SK-N-MC (cell line): ENCODE results near the gene HOMER2.

Source experiments
- DNase-seq: peaks from one replicate; pipeline ENCODE4 v3.0.0-alpha.2; 2011; ENCODE audit warnings: low read depth, low spot score
- H3K27ac ChIP-seq: fragments of 200-600 bp; sonication (generic); 2 replicates; pipeline ENCODE4 v1.5.1; 2016; ENCODE audit warnings: mixed run types
- H3K36me3 ChIP-seq: fragments of 200-600 bp; sonication (generic); 2 replicates; pipeline ENCODE4 v1.6.1; 2017; ENCODE audit warnings: antibody characterized with exemption, low read length, mixed read lengths; ENCODE audit not compliant: insufficient read depth
- H3K4me3 ChIP-seq: fragments of 200-600 bp; sonication (generic); 2 replicates; pipeline ENCODE4 v1.5.1; 2016
- H3K9ac ChIP-seq: fragments of 200-600 bp; sonication (generic); 2 replicates; pipeline ENCODE4 v1.8.0; 2017; ENCODE audit warnings: mixed run types, mixed read lengths; ENCODE audit not compliant: insufficient read length
- H3K9me3 ChIP-seq: fragments of 200-600 bp; sonication (generic); 2 replicates; pipeline ENCODE4 v1.6.1; 2017; ENCODE audit warnings: low read depth, mild to moderate bottlenecking, antibody characterized with exemption, low read length, moderate library complexity, mixed read lengths
- EZH2 ChIP-seq: fragments of 200-600 bp; sonication (generic); IDR thresholded peaks from one replicate; pipeline ENCODE4 v1.6.1; 2017; ENCODE audit warnings: antibody characterized with exemption
- FOXP2 ChIP-seq: optimal IDR thresholded peaks from 2 replicates; pipeline ENCODE3; 2011; ENCODE audit warnings: mild to moderate bottlenecking, moderate library complexity; ENCODE audit not compliant: insufficient read depth; ENCODE audit errors: extremely low read length, control extremely low read depth
- POLR2AphosphoS5 ChIP-seq: IDR thresholded peaks from 2 replicates; pipeline ENCODE4 v1.6.1; 2012; ENCODE audit warnings: mild to moderate bottlenecking, low read depth, low read length, borderline replicate concordance

Gene HOMER2

DNA sequence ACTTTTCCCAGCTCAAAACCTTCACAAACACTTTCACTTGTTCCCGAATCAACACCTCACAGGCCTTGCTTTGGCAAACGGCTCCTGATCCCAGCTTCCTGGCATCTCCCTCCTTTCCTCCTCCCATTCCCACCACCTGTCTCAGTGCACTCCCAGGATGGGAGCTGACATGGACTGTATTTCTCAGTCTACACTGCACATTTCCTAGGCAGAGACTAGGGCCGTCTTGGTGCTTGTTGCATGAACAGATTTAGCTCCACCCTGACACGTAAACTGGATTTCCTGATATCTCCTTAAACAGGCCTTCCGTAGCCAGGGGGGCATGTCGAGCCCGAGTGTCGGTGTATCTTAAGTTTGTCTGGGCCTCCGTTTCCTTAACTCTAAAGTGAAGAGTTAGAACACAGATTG is 143.9 kb downstream of the HOMER2 start:
- H3K4me3 ChIP-seq: no peak overlapping the region
- no peak overlapping the region for H3K27ac ChIP-seq
- TF ChIP-seq POLR2AphosphoS5 (no peak), EZH2 (no peak), FOXP2 (no peak)
- DNase-seq: no peak
- peaks cover 2% of the 10 kb centered on the region; the same call in 1 of the 2 replicates for H3K36me3 ChIP-seq
- no peaks in the 10 kb centered on the region for H3K9me3 ChIP-seq
- no peak overlapping the region for H3K9ac ChIP-seq

DNA sequence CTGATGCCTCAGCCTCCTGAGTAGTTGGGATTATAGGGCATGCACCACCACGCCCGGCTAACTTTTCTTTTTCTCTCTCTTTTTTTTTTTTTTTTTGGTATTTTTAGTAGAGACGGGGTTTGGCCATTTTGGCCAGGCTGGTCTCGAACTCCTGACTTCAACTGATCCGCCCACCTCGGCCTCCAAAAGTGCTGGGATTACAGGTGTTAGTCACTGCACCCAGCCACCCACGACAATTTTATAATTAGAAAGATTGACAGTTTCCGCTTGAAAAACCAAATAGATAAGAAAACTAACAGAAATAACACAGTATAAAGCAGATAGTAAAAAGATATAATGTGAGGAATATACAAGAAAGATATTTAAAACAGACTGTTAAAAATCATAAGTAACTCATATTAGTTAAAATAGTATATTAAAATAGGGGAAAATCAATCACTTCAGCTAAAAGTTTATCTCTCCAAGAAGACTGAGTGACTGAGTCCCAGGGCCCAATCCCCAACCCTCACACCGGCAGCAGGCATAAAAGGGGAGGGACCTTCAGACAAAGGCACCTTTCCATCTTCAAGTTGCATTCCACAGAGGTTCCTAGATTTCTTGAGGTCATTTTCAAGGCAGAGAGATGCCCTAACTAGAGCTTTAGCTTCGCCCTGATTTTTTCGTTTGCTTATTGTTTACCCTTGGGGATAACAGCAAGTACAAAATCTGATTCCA is 144.4 kb downstream of the HOMER2 start:
- Histone ChIP-seq H3K9me3 (no peaks in the 10 kb centered on the region), H3K4me3 (no peak overlapping the region), H3K27ac (no peak overlapping the region), H3K36me3 (no peaks in the 10 kb centered on the region), H3K9ac (no peak overlapping the region)
- DNase-seq: no peak
- TF ChIP-seq FOXP2 (no peak), EZH2 (no peak), POLR2AphosphoS5 (no peak)

DNA sequence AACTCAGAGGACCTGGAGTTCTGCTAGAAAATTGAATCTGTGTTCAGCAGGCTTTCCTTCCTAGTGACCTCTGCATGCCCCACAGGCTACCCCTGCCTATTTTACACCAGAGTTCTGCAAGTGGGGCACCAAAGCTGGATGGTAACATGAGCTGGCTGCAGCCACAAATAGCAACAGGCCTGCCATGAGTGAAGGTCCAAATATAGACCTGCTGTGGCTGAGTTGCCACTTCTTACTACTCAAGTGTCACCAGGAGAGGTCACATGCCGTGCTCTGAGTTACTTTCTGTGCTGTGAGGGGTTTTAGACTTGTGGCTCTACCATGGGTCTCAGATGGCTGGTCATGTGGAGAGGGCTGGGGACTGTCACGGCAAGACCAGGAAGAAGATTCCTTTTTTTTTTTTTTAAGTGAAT is 146.5 kb downstream of the HOMER2 start, which contains the start of gene FSD2:
FSD2 (minus strand) TSS at position 76 of the 413 bp plus-strand sequence. CDS start 18,679 bp downstream, outside the sequence.
- Histone ChIP-seq H3K27ac (no peak within 1 kb of the TSS), H3K9me3 (no peaks in the 10 kb centered on the region), H3K9ac (no peak within 1 kb of the TSS), H3K36me3 (no peaks in the 10 kb centered on the region), H3K4me3 (no peak within 1 kb of the TSS)
- no peak for DNase-seq
- no peak for TF ChIP-seq POLR2AphosphoS5
- TF ChIP-seq EZH2: no peak
- no peak for TF ChIP-seq FOXP2

DNA sequence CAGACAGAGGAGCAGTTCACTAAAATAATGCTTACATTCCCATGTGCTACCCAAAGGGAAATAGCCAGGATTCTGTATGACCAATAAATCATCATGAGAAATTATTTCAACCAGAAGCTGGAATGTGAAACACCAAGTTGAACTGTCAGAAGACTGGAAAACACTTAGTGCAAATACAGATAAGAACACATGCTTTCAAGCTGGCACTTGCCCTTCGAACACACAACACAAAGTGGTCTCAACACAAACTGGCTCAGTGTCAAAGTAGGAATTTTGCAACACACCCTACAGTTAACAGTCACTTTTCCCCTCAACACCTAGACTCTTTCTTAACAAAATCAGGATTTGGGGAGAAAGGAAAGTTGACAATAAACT is 148.0 kb downstream of the HOMER2 start:
- no peak for DNase-seq
- Histone ChIP-seq H3K4me3 (no peak overlapping the region), H3K27ac (no peak overlapping the region), H3K9me3 (no peaks in the 10 kb centered on the region), H3K36me3 (no peaks in the 10 kb centered on the region), H3K9ac (no peak overlapping the region)
- TF ChIP-seq FOXP2 (no peak), POLR2AphosphoS5 (no peak), EZH2 (no peak)

DNA sequence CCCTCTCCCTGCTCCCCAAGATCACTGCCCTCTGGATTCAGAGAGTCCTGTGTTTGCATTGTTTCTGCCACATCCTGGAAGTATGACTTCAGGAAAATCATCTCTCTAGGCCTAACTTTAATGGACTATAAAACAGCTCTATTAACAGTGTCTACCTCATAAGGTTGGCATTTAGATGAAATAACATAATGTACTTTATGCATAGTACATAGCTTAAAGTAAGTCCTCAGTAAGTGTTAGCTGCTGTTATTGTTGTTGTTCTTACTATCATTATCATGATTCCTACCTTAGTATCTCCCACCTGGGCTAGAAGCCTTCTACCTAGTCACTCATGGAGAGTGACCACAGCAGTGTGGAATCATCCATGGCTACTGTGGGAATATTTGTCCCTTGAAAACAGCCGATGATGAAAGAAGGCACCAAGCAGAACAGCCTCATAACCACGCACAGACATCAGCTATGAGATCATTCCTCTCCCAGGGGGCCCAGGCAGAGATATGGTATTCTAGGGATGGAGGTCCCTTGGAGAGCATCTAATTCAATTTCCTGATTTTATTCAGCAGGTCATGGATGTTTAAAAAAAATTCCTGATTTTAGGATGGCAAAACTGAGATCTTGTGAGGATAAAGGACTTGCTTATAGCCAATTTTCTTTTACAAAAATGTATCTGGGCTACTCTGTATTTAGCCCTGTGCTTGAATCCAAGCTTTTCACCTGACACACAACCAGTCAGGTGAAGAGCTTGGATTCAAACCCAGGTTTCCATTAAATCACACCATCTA is 148.5 kb downstream of the HOMER2 start:
- Histone ChIP-seq H3K36me3 (no peaks in the 10 kb centered on the region), H3K9me3 (no peaks in the 10 kb centered on the region), H3K4me3 (no peak overlapping the region), H3K27ac (no peak overlapping the region), H3K9ac (no peak overlapping the region)
- no peak for DNase-seq
- TF ChIP-seq POLR2AphosphoS5 (no peak), FOXP2 (no peak), EZH2 (no peak)

DNA sequence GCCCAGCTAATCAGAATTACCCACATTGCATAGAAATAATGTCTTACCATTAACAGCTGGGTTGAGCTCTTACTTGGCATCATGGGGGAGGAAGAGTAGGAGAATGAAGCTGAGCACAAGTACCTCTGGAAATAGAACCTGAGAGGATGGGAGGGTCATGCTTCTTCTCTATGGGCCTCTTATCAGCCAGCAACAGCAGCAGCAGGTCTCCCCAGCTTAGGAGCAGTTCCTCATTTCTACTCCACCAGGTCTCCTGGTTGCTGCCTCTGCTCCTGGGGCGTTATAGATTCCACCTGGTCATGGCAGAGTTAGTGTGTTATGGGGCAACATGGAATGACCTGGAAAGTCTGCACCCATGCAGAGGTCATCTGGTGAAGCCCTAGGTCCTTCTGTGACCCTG is 150.0 kb downstream of the HOMER2 start:
- Histone ChIP-seq H3K27ac (no peak overlapping the region), H3K9ac (no peak overlapping the region), H3K36me3 (no peaks in the 10 kb centered on the region), H3K9me3 (no peaks in the 10 kb centered on the region), H3K4me3 (no peak overlapping the region)
- DNase-seq: no peak
- TF ChIP-seq EZH2 (no peak), POLR2AphosphoS5 (no peak), FOXP2 (no peak)

DNA sequence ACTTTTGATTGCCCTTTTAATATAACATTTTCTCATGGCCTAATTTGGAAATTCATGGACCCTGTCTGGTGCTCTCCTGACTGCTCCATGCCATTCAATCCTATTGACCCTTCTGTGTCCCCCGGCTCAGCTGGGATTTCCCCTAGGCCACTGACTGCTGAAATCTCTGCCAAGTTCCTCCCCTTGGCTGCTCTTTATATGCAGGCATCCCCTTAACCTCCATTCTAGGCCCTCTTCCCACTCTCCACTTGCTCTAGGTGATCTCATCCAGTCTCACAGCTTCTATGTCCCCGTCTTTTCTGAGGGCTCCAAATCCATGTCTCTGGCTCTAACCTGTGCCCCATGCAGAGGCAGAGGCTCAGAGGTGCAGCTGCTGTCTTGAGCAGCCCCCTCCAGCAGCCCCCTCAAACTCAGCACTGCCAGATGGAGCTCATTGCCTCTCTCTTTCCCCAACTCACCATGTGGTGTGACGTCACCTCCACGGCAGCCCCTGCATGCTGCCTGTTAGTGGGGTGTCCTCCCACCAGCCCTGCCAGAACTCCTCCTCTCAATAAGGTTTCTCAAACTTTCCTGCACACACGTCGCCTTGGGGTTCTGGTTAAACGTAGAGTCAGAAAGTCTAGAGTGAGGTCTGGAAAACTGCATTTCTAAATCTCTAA is 153.2 kb downstream of the HOMER2 start:
- no peak for TF ChIP-seq EZH2

More for the DNA sequence above, 153.2 kb downstream of the HOMER2 start:
- Histone ChIP-seq H3K27ac (no peak overlapping the region), H3K9me3 (no peaks in the 10 kb centered on the region), H3K36me3 (no peaks in the 10 kb centered on the region), H3K9ac (no peak overlapping the region), H3K4me3 (no peak overlapping the region)
- no peak for DNase-seq
